HuH-7 (cell line): Measurements from ENCODE around the gene ANKRD34A.

ENCODE experiments used
- DNase-seq: peaks from one replicate; pipeline ENCODE4 v3.0.0; 2011; ENCODE audit warnings: low spot score

ANKRD34A gene

GRCh38 chr1:145964328-145965118 is at the start of gene ANKRD34A, which contains the start of gene POLR3GL:
TSS of gene ANKRD34A (minus strand) at chr1:145964575. CDS start at chr1:145961759, 2,816 bp downstream.
TSS of gene POLR3GL (plus strand) at chr1:145964690. CDS start at chr1:145974866, 10,176 bp downstream.
- peak; percentile 84 for DNase-seq

GRCh38 chr1:146013559-146013922 is 49.2 kb upstream of the ANKRD34A start:
- DNase-seq = no peak

GRCh38 chr1:146012703-146013558 is 48.6 kb upstream of the ANKRD34A start:
- peak; percentile 55 for DNase-seq

- DNase-seq = no peak
These were observed 45.9 kb upstream of the ANKRD34A start for GRCh38 chr1:146010126-146010738.

GRCh38 chr1:146007489-146008133 is 43.2 kb upstream of the ANKRD34A start:
- no peak for DNase-seq

- no peak for DNase-seq
These were observed 37.3 kb upstream of the ANKRD34A start for GRCh38 chr1:146001709-146002108.

- DNase-seq = no peak
These were observed 35.1 kb upstream of the ANKRD34A start for GRCh38 chr1:145999321-146000024.

GRCh38 chr1:145997718-145998023 is 33.3 kb upstream of the ANKRD34A start:
- no peak for DNase-seq

GRCh38 chr1:145997016-145997717 is 32.8 kb upstream of the ANKRD34A start:
- no peak for DNase-seq

GRCh38 chr1:145996433-145997015 is 32.1 kb upstream of the ANKRD34A start, which contains the start of gene TXNIP:
TSS of gene TXNIP (minus strand) at chr1:145996579. CDS start at chr1:145996266, 313 bp downstream.
- peak; percentile 92 for DNase-seq

- no peak for DNase-seq
These were observed 31.6 kb upstream of the ANKRD34A start for GRCh38 chr1:145995964-145996432.

- no peak for DNase-seq
These were observed 30.9 kb upstream of the ANKRD34A start for GRCh38 chr1:145995148-145995881.

- no peak for DNase-seq
These were observed 30.2 kb upstream of the ANKRD34A start for GRCh38 chr1:145994391-145995120.

GRCh38 chr1:145993618-145994390 is 29.4 kb upstream of the ANKRD34A start:
- DNase-seq = no peak

- DNase-seq = no peak
These were observed 28.7 kb upstream of the ANKRD34A start for GRCh38 chr1:145992958-145993617.

GRCh38 chr1:145992502-145992936 is 28.1 kb upstream of the ANKRD34A start:
- DNase-seq = no peak

- no peak for DNase-seq
These were observed 27.5 kb upstream of the ANKRD34A start for GRCh38 chr1:145991735-145992412.
